Neural progenitor cell (in vitro differentiated cells): ENCODE measurements around the gene ALAS1. TPM values are rescaled to one million over a fixed set of nuclear protein-coding genes. Genes with fewer than 3 reads are reported as not detected.

Experiments
- DNase-seq: peaks from one replicate; pipeline ENCODE4 v3.0.0-alpha.2; 2016; ENCODE audit warnings: low spot score
- H2AFZ ChIP-seq: fragments of 200-600 bp; sonication (generic); replicated peaks from 2 replicates; pipeline ENCODE4 v1.6.1; 2016; ENCODE audit warnings: antibody characterized with exemption
- H3F3A ChIP-seq: fragments of 200-600 bp; sonication (generic); 2 replicates; pipeline ENCODE4 v1.6.1; 2016; ENCODE audit warnings: antibody characterized with exemption, low read depth
- H3K27ac ChIP-seq: fragments of 200-600 bp; sonication (generic); 2 replicates; pipeline ENCODE4 v1.5.1; 2016; ENCODE audit warnings: mild to moderate bottlenecking
- H3K27me3 ChIP-seq: fragments of 200-600 bp; sonication (generic); 2 replicates; pipeline ENCODE4 v1.6.1; 2016; ENCODE audit warnings: mild to moderate bottlenecking, moderate library complexity
- H3K36me3 ChIP-seq: fragments of 200-600 bp; sonication (generic); 2 replicates; pipeline ENCODE4 v1.5.1; 2016
- H3K4me1 ChIP-seq: fragments of 200-600 bp; sonication (generic); 2 replicates; pipeline ENCODE4 v1.6.1; 2016; ENCODE audit warnings: mixed run types
- H3K4me2 ChIP-seq: fragments of 200-600 bp; sonication (generic); 2 replicates; pipeline ENCODE4 v1.6.1; 2016
- H3K4me3 ChIP-seq: fragments of 200-600 bp; sonication (generic); 2 replicates; pipeline ENCODE4 v1.5.1; 2016
- H3K79me2 ChIP-seq: fragments of 200-600 bp; sonication (generic); 2 replicates; pipeline ENCODE4 v1.6.1; 2016; ENCODE audit warnings: low read depth
- H3K9ac ChIP-seq: fragments of 200-600 bp; sonication (generic); 2 replicates; pipeline ENCODE4 v1.6.1; 2016
- H3K9me3 ChIP-seq: fragments of 200-600 bp; sonication (generic); 2 replicates; pipeline ENCODE4 v1.5.1; 2016; ENCODE audit warnings: low read depth
- H4K20me1 ChIP-seq: fragments of 200-600 bp; sonication (generic); 2 replicates; pipeline ENCODE4 v1.6.1; 2016; ENCODE audit warnings: low read depth
- H3K27ac Mint-ChIP-seq: 3 replicates; pipeline ENCODE4 v1.8.0; 2021; ENCODE audit warnings: mixed read lengths
- H3K27me3 Mint-ChIP-seq: 2 replicates; pipeline ENCODE4 v1.8.0; 2022; ENCODE audit warnings: low read depth, mild to moderate bottlenecking, inconsistent platforms, moderate library complexity, mixed read lengths; ENCODE audit not compliant: insufficient read depth
- H3K36me3 Mint-ChIP-seq: 3 replicates; pipeline ENCODE4 v1.8.0; 2021; ENCODE audit warnings: mixed read lengths
- H3K4me1 Mint-ChIP-seq: 3 replicates; pipeline ENCODE4 v1.8.0; 2021; ENCODE audit warnings: mixed read lengths
- H3K4me3 Mint-ChIP-seq: 3 replicates; pipeline ENCODE4 v1.8.0; 2021; ENCODE audit warnings: mild to moderate bottlenecking, moderate library complexity, mixed read lengths
- H3K9me3 Mint-ChIP-seq: 3 replicates; pipeline ENCODE4 v1.8.0; 2020; ENCODE audit warnings: mixed read lengths
- CTCF ChIP-seq: fragments of 200-600 bp; sonication (generic); IDR thresholded peaks from 2 replicates; pipeline ENCODE4 v1.5.1; 2017; ENCODE audit warnings: antibody characterized with exemption, mild to moderate bottlenecking
- EZH2 ChIP-seq: fragments of 200-600 bp; sonication (generic); IDR thresholded peaks from 2 replicates; pipeline ENCODE4 v1.6.1; 2017; ENCODE audit warnings: antibody characterized with exemption, mild to moderate bottlenecking, moderate library complexity
- EZH2phosphoT487 ChIP-seq: fragments of 200-600 bp; sonication (generic); IDR thresholded peaks from 2 replicates; pipeline ENCODE4 v1.6.1; 2017; ENCODE audit warnings: antibody characterized with exemption
- total RNA-seq: library from RNA; depleted of rRNA; stranded (reverse); fragments of >200 nt; gene quantifications from 2 replicates; pipeline ENCODE4 v1.2.3, GENCODE V29; 2015; ENCODE audit warnings: low replicate concordance

The ALAS1 gene
- total RNA-seq, 1 donor from 2014 or later, result 35.0 TPM

- no peaks in the 10 kb centered on the region for H3K36me3 ChIP-seq
- H3K79me2 ChIP-seq, result no peaks in the 10 kb centered on the region
- H3K9me3 ChIP-seq, result no peaks in the 10 kb centered on the region
- H3K4me3 ChIP-seq, result no peak overlapping the region
- Mint-ChIP-seq H3K27ac (peak overlapping the region; percentile 50), H3K9me3 (peaks cover 2% of the 10 kb centered on the region), H3K27me3 (peaks cover 3% of the 10 kb centered on the region), H3K36me3 (no peaks in the 10 kb centered on the region), H3K4me1 (peaks cover 20% of the 10 kb centered on the region), H3K4me3 (no peak overlapping the region)
- H3K27me3 ChIP-seq, result no peaks in the 10 kb centered on the region
- no peak overlapping the region for H3K27ac ChIP-seq
- H3K4me2 ChIP-seq, result no peak overlapping the region
- peaks cover 4% of the 10 kb centered on the region for H3K4me1 ChIP-seq
- H4K20me1 ChIP-seq, result no peaks in the 10 kb centered on the region
- no peaks in the 10 kb centered on the region for H3F3A ChIP-seq
- H3K9ac ChIP-seq, result no peak overlapping the region
- no peak for DNase-seq
- TF ChIP-seq EZH2phosphoT487 (no peak), CTCF (no peak), EZH2 (no peak)
- H2AFZ ChIP-seq, result no peak overlapping the region
Observed at GRCh38 chr3:52186729-52187128, 11.2 kb upstream of the ALAS1 start.

- Histone ChIP-seq H3K4me1 (peaks cover 4% of the 10 kb centered on the region), H3K27ac (no peak overlapping the region), H3K9me3 (no peaks in the 10 kb centered on the region), H3K9ac (no peak overlapping the region), H3K79me2 (no peaks in the 10 kb centered on the region), H3K4me2 (no peak overlapping the region), H3K36me3 (no peaks in the 10 kb centered on the region), H3K27me3 (no peaks in the 10 kb centered on the region), H2AFZ (no peak overlapping the region), H3F3A (no peaks in the 10 kb centered on the region), H4K20me1 (no peaks in the 10 kb centered on the region), H3K4me3 (no peak overlapping the region)
- no peak overlapping the region for H3K4me3 Mint-ChIP-seq
- TF ChIP-seq EZH2phosphoT487, result no peak
- no peak for TF ChIP-seq CTCF
- TF ChIP-seq EZH2, result no peak
- peaks cover 19% of the 10 kb centered on the region for H3K4me1 Mint-ChIP-seq
- H3K36me3 Mint-ChIP-seq, result no peaks in the 10 kb centered on the region
- H3K27ac Mint-ChIP-seq, result no peak overlapping the region
- no peak for DNase-seq
- H3K9me3 Mint-ChIP-seq, result peaks cover 2% of the 10 kb centered on the region
- peaks cover 3% of the 10 kb centered on the region for H3K27me3 Mint-ChIP-seq
Observed at GRCh38 chr3:52188556-52188955, 9.4 kb upstream of the ALAS1 start.

- Histone ChIP-seq H3K4me2 (no peak overlapping the region), H3K4me3 (no peak overlapping the region), H3F3A (no peaks in the 10 kb centered on the region), H3K9me3 (no peaks in the 10 kb centered on the region), H3K4me1 (peaks cover 4% of the 10 kb centered on the region), H3K9ac (no peak overlapping the region), H2AFZ (peak overlapping the region; percentile 93), H3K27me3 (no peaks in the 10 kb centered on the region), H3K27ac (no peak overlapping the region), H3K36me3 (no peaks in the 10 kb centered on the region), H4K20me1 (no peaks in the 10 kb centered on the region), H3K79me2 (no peaks in the 10 kb centered on the region)
- Mint-ChIP-seq H3K9me3 (no peaks in the 10 kb centered on the region), H3K27me3 (peaks cover 3% of the 10 kb centered on the region), H3K4me1 (peaks cover 10% of the 10 kb centered on the region), H3K4me3 (peak overlapping the region; percentile 35), H3K27ac (peak overlapping the region; percentile 69), H3K36me3 (no peaks in the 10 kb centered on the region)
- no peak for DNase-seq
- TF ChIP-seq CTCF, result no peak
- TF ChIP-seq EZH2, result no peak
- TF ChIP-seq EZH2phosphoT487, result no peak
Observed at GRCh38 chr3:52190294-52191074, 7.5 kb upstream of the ALAS1 start.
